DND-41 (cell line): ENCODE data around the gene TRIM65.
"Not testable (repeated sequence)": the region's sequence is repeated elsewhere in the genome, so short reads cannot be mapped to it uniquely, and the experiment has no call there.

Source experiments
- ATAC-seq: fragments of 200-7000 bp; cut with Tn5 transposase; 3 replicates; pipeline ENCODE4 v1.9.1; 2021; ENCODE audit warnings: low read depth; ENCODE audit not compliant: insufficient read depth
- DNase-seq: peaks from one replicate; pipeline ENCODE4 v3.0.0-alpha.2; 2020
- H2AFZ ChIP-seq: 2 replicates; pipeline ENCODE4 v1.6.0; 2012; ENCODE audit warnings: low read depth, low read length
- H3K27ac ChIP-seq: 2 replicates; pipeline ENCODE4 v1.5.1; 2012; ENCODE audit warnings: low read length, inconsistent platforms
- H3K27me3 ChIP-seq: fragments of 200-600 bp; sonication (generic); 2 replicates; pipeline ENCODE4 v1.6.0; 2012; ENCODE audit warnings: low read length, mild to moderate bottlenecking, inconsistent platforms; ENCODE audit not compliant: insufficient read depth, poor library complexity
- H3K36me3 ChIP-seq: 2 replicates; pipeline ENCODE4 v1.5.1; 2012; ENCODE audit warnings: low read length, inconsistent platforms; ENCODE audit not compliant: insufficient read depth
- H3K4me1 ChIP-seq: 2 replicates; pipeline ENCODE4 v1.5.1; 2012; ENCODE audit warnings: mild to moderate bottlenecking, low read length; ENCODE audit not compliant: insufficient read depth
- H3K4me2 ChIP-seq: 2 replicates; pipeline ENCODE4 v1.6.0; 2012; ENCODE audit warnings: mild to moderate bottlenecking, moderate library complexity, low read length, inconsistent platforms; ENCODE audit not compliant: insufficient read depth
- H3K4me3 ChIP-seq, 2 experiments: fragments of 200-600 bp in 1 of 2; shearing (Covaris generic) in 1 of 2; 2 replicates each; pipeline ENCODE4 v1.5.1; 2012 to 2016; ENCODE audit warnings: inconsistent platforms in 2 of 2, low read length in 2 of 2, mild to moderate bottlenecking in 2 of 2, low read depth in 1 of 2, moderate library complexity in 1 of 2
- H3K79me2 ChIP-seq: 2 replicates; pipeline ENCODE4 v1.6.0; 2012; ENCODE audit warnings: low read length, inconsistent platforms; ENCODE audit not compliant: insufficient read depth
- H3K9ac ChIP-seq: 2 replicates; pipeline ENCODE4 v1.6.0; 2012; ENCODE audit warnings: low read depth, mild to moderate bottlenecking, inconsistent platforms, low read length, moderate library complexity
- H3K9me3 ChIP-seq: 2 replicates; pipeline ENCODE4 v1.5.1; 2012; ENCODE audit warnings: low read length, moderate library complexity, mild to moderate bottlenecking, inconsistent platforms; ENCODE audit not compliant: insufficient read depth, severe bottlenecking
- H4K20me1 ChIP-seq: 2 replicates; pipeline ENCODE4 v1.6.0; 2012; ENCODE audit warnings: low read length; ENCODE audit not compliant: insufficient read depth
- CTCF ChIP-seq: IDR thresholded peaks from 2 replicates; pipeline ENCODE4 v1.5.1; 2012; ENCODE audit warnings: borderline replicate concordance, low read length, moderate library complexity, mild to moderate bottlenecking; ENCODE audit not compliant: poor library complexity, severe bottlenecking; ENCODE audit errors: extremely low read depth
- EZH2 ChIP-seq: IDR thresholded peaks from 3 replicates; pipeline ENCODE4 v1.6.1; 2012; ENCODE audit warnings: borderline replicate concordance, low read depth, mild to moderate bottlenecking, moderate library complexity, low read length, inconsistent platforms; ENCODE audit not compliant: severe bottlenecking

Gene TRIM65

GRCh38 chr17:75869282-75870141 is 27.2 kb downstream of the TRIM65 start:
- Histone ChIP-seq H3K9me3 (no peaks in the 10 kb centered on the region), H3K9ac (no peak overlapping the region), H3K4me3 (no peak overlapping the region), H3K27ac (no peak overlapping the region), H3K4me1 (peaks cover 11% of the 10 kb centered on the region), H4K20me1 (no peaks in the 10 kb centered on the region), H3K79me2 (no peaks in the 10 kb centered on the region), H3K4me2 (no peak overlapping the region), H3K36me3 (no peaks in the 10 kb centered on the region), H2AFZ (no peak overlapping the region), H3K27me3 (no peaks in the 10 kb centered on the region)
- no peak for DNase-seq
- TF ChIP-seq EZH2: no peak
- no peak for TF ChIP-seq CTCF
- no peak for ATAC-seq

- ATAC-seq, H4K20me1 ChIP-seq, H3K27me3 ChIP-seq, H3K9me3 ChIP-seq, H3K4me3 ChIP-seq, H3K9ac ChIP-seq, H2AFZ ChIP-seq, H3K4me2 ChIP-seq, DNase-seq, H3K79me2 ChIP-seq, H3K36me3 ChIP-seq, H3K27ac ChIP-seq: not testable (repeated sequence)
- peaks cover 18% of the 10 kb centered on the region for H3K4me1 ChIP-seq
These were observed 27.9 kb downstream of the TRIM65 start for GRCh38 chr17:75868730-75869281.

- H3K27ac ChIP-seq: peak overlapping the region; percentile 70
- H3K4me2 ChIP-seq: peak overlapping the region; percentile 54; the same call in 1 of the 2 replicates
- not testable (repeated sequence) for H3K9me3 ChIP-seq, DNase-seq, H3K79me2 ChIP-seq, H2AFZ ChIP-seq, ATAC-seq, H3K27me3 ChIP-seq, H3K4me3 ChIP-seq, H4K20me1 ChIP-seq, H3K36me3 ChIP-seq
- H3K4me1 ChIP-seq: peaks cover 26% of the 10 kb centered on the region
- peak overlapping the region; percentile 32 for H3K9ac ChIP-seq
These were observed 31.2 kb downstream of the TRIM65 start for GRCh38 chr17:75865404-75866188.

- H3K27ac ChIP-seq: peak overlapping the region; percentile 70
- H3K4me3 ChIP-seq, H3K36me3 ChIP-seq, H3K9me3 ChIP-seq, H3K27me3 ChIP-seq, H2AFZ ChIP-seq, H3K79me2 ChIP-seq, H4K20me1 ChIP-seq: not testable (repeated sequence)
- peak overlapping the region; percentile 54 for H3K4me2 ChIP-seq
- peak; percentile 20 for ATAC-seq
- peak; percentile 32 for DNase-seq
- peaks cover 26% of the 10 kb centered on the region for H3K4me1 ChIP-seq
- peak overlapping the region; percentile 32 for H3K9ac ChIP-seq
These were observed 31.9 kb downstream of the TRIM65 start for GRCh38 chr17:75864887-75865286.
